Dendritic cell treated with granulocyte-macrophage colony-stimulating factor and Interleukin-4, amounts not matched to agents 40 ng/mL and 50 ng/mL, for 4 days (primary cell): Measurements from ENCODE around the gene MED26.

Experiments used
- H3K27ac Mint-ChIP-seq: one replicate; pipeline ENCODE4 v1.8.0; 2022; ENCODE audit warnings: mild to moderate bottlenecking, mixed read lengths
- H3K27me3 Mint-ChIP-seq: one replicate; pipeline ENCODE4 v1.8.0; 2022; ENCODE audit warnings: mild to moderate bottlenecking, mixed read lengths
- H3K36me3 Mint-ChIP-seq: one replicate; pipeline ENCODE4 v1.8.0; 2022; ENCODE audit warnings: low read depth, mixed read lengths
- H3K4me1 Mint-ChIP-seq: one replicate; pipeline ENCODE4 v1.8.0; 2022; ENCODE audit warnings: low read depth, mixed read lengths
- H3K4me3 Mint-ChIP-seq: one replicate; pipeline ENCODE4 v1.8.0; 2022; ENCODE audit warnings: mild to moderate bottlenecking, moderate library complexity, mixed read lengths
- H3K9me3 Mint-ChIP-seq: one replicate; pipeline ENCODE4 v1.8.0; 2022; ENCODE audit warnings: mixed read lengths
- intact Hi-C: fragments of 100-400 bp; cut with micrococcal nuclease; formaldehyde crosslinking; loops from one replicate; pipeline ENCODE4 v1.15.0; 2022

MED26 gene

GRCh38 chr19:16599655-16600346 is 28.2 kb downstream of the MED26 start:
- Mint-ChIP-seq H3K4me1 (peaks cover 28% of the 10 kb centered on the region), H3K4me3 (no peak overlapping the region), H3K27me3 (no peaks in the 10 kb centered on the region), H3K36me3 (peaks cover 12% of the 10 kb centered on the region), H3K27ac (no peak overlapping the region), H3K9me3 (no peaks in the 10 kb centered on the region)
- intact Hi-C loops: no loop called here

GRCh38 chr19:16598848-16599247 is 29.2 kb downstream of the MED26 start:
- no peak overlapping the region for H3K27ac Mint-ChIP-seq
- peaks cover 38% of the 10 kb centered on the region for H3K4me1 Mint-ChIP-seq

GRCh38 chr19:16596399-16596798 is 31.6 kb downstream of the MED26 start:
- Mint-ChIP-seq H3K27me3 (no peaks in the 10 kb centered on the region), H3K27ac (no peak overlapping the region), H3K4me1 (peaks cover 52% of the 10 kb centered on the region), H3K36me3 (peaks cover 11% of the 10 kb centered on the region), H3K9me3 (no peaks in the 10 kb centered on the region), H3K4me3 (no peak overlapping the region)
- intact Hi-C loops: no loop called here

More at GRCh38 chr19:16598848-16599247, 29.2 kb downstream of the MED26 start:
- peaks cover 12% of the 10 kb centered on the region for H3K36me3 Mint-ChIP-seq
- intact Hi-C loops: no loop called here
- no peaks in the 10 kb centered on the region for H3K27me3 Mint-ChIP-seq
- H3K9me3 Mint-ChIP-seq: no peaks in the 10 kb centered on the region
- H3K4me3 Mint-ChIP-seq: no peak overlapping the region

- intact Hi-C loops: no loop called here
- Mint-ChIP-seq H3K4me3 (no peak overlapping the region), H3K4me1 (peaks cover 50% of the 10 kb centered on the region), H3K27me3 (no peaks in the 10 kb centered on the region), H3K36me3 (peaks cover 10% of the 10 kb centered on the region), H3K27ac (peak overlapping the region; percentile 58), H3K9me3 (no peaks in the 10 kb centered on the region)
These were observed 32.9 kb downstream of the MED26 start for GRCh38 chr19:16595097-16595496.

- Mint-ChIP-seq H3K4me3 (peak overlapping the region; percentile 11), H3K9me3 (no peaks in the 10 kb centered on the region), H3K27ac (peak overlapping the region; percentile 58), H3K36me3 (peaks cover 10% of the 10 kb centered on the region), H3K27me3 (no peaks in the 10 kb centered on the region), H3K4me1 (peaks cover 53% of the 10 kb centered on the region)
- intact Hi-C loops: no loop called here
These were observed 33.3 kb downstream of the MED26 start for GRCh38 chr19:16594681-16595091.

- Mint-ChIP-seq H3K4me3 (no peak overlapping the region), H3K4me1 (peaks cover 58% of the 10 kb centered on the region), H3K36me3 (peaks cover 10% of the 10 kb centered on the region), H3K27me3 (no peaks in the 10 kb centered on the region), H3K9me3 (no peaks in the 10 kb centered on the region), H3K27ac (peak overlapping the region; percentile 58)
- intact Hi-C loops: no loop called here
These were observed 33.8 kb downstream of the MED26 start for GRCh38 chr19:16594131-16594586.

GRCh38 chr19:16593181-16593580 is 34.8 kb downstream of the MED26 start:
- Mint-ChIP-seq H3K27ac (peak overlapping the region; percentile 58), H3K4me3 (no peak overlapping the region), H3K27me3 (no peaks in the 10 kb centered on the region), H3K9me3 (no peaks in the 10 kb centered on the region), H3K36me3 (peaks cover 10% of the 10 kb centered on the region), H3K4me1 (peaks cover 68% of the 10 kb centered on the region)
- intact Hi-C loops: no loop called here

- H3K4me3 Mint-ChIP-seq: no peak overlapping the region
- H3K36me3 Mint-ChIP-seq: peaks cover 10% of the 10 kb centered on the region
- no peaks in the 10 kb centered on the region for H3K27me3 Mint-ChIP-seq
- peaks cover 80% of the 10 kb centered on the region for H3K4me1 Mint-ChIP-seq
- intact Hi-C loops: no loop called here
- H3K27ac Mint-ChIP-seq: no peak overlapping the region
- no peaks in the 10 kb centered on the region for H3K9me3 Mint-ChIP-seq
These were observed 36.0 kb downstream of the MED26 start for GRCh38 chr19:16591803-16592556.

- Mint-ChIP-seq H3K27me3 (no peaks in the 10 kb centered on the region), H3K4me3 (no peak overlapping the region), H3K36me3 (peaks cover 13% of the 10 kb centered on the region), H3K4me1 (peaks cover 85% of the 10 kb centered on the region), H3K9me3 (no peaks in the 10 kb centered on the region), H3K27ac (no peak overlapping the region)
- intact Hi-C loops: no loop called here
These were observed 36.9 kb downstream of the MED26 start for GRCh38 chr19:16590876-16591802.

- peaks cover 85% of the 10 kb centered on the region for H3K4me1 Mint-ChIP-seq
- no peak overlapping the region for H3K4me3 Mint-ChIP-seq
- H3K9me3 Mint-ChIP-seq: no peaks in the 10 kb centered on the region
- no peaks in the 10 kb centered on the region for H3K27me3 Mint-ChIP-seq
- peaks cover 25% of the 10 kb centered on the region for H3K36me3 Mint-ChIP-seq
- intact Hi-C loops: no loop called here
- H3K27ac Mint-ChIP-seq: no peak overlapping the region
These were observed 38.1 kb downstream of the MED26 start for GRCh38 chr19:16589917-16590316.

GRCh38 chr19:16588824-16589577 is 39.0 kb downstream of the MED26 start:
- intact Hi-C loops: no loop called here
- no peaks in the 10 kb centered on the region for H3K9me3 Mint-ChIP-seq
- peaks cover 79% of the 10 kb centered on the region for H3K4me1 Mint-ChIP-seq
- peaks cover 30% of the 10 kb centered on the region for H3K36me3 Mint-ChIP-seq
- no peaks in the 10 kb centered on the region for H3K27me3 Mint-ChIP-seq
- H3K4me3 Mint-ChIP-seq: no peak overlapping the region
- peak overlapping the region; percentile 98 for H3K27ac Mint-ChIP-seq

GRCh38 chr19:16587833-16588823 is 39.9 kb downstream of the MED26 start:
- no peaks in the 10 kb centered on the region for H3K27me3 Mint-ChIP-seq
- peaks cover 79% of the 10 kb centered on the region for H3K4me1 Mint-ChIP-seq
- intact Hi-C loops: no loop called here
- H3K4me3 Mint-ChIP-seq: peak overlapping the region; percentile 57
- H3K36me3 Mint-ChIP-seq: peaks cover 26% of the 10 kb centered on the region
- no peaks in the 10 kb centered on the region for H3K9me3 Mint-ChIP-seq
- H3K27ac Mint-ChIP-seq: peak overlapping the region; percentile 98
